ENCODE data around the gene HMG20A. TPM values are rescaled to one million over a fixed set of nuclear protein-coding genes. Genes with fewer than 3 reads are reported as not detected.

The HMG20A gene
- total RNA-seq, 3 donors from 2014 or later, result 35.8 to 48.2 (median 46.4) TPM

- intact Hi-C loops (cut with DNase I; ENCODE audit: low total_unique reads), result no loop called here
- H3K9me3 ChIP-seq, result no peaks in the 10 kb centered on the region
Measured at GRCh38 chr15:77380033-77380432, 40.7 kb upstream of the HMG20A start.

GRCh38 chr15:77384086-77384485 lies 36.6 kb upstream of the HMG20A start:
- DNase-seq (ENCODE audit: low spot score in 2 of 2), result no peak

More at GRCh38 chr15:77380033-77380432, 40.7 kb upstream of the HMG20A start:
- no peak for DNase-seq (ENCODE audit: low spot score in 2 of 2)
- no peak overlapping the region for H3K27ac ChIP-seq
- no peak overlapping the region for H3K4me3 ChIP-seq
- no peaks in the 10 kb centered on the region for H3K36me3 ChIP-seq
- H3K4me1 ChIP-seq, result peaks cover 0 to 8% of the 10 kb centered on the region in 2 donors
- H3K27me3 ChIP-seq, result no peaks in the 10 kb centered on the region
- no peak for TF ChIP-seq POLR2AphosphoS5 (IDR thresholded peaks at IDR 0.05)
- no peak for TF ChIP-seq POLR2A (IDR thresholded peaks at IDR 0.05)
- TF ChIP-seq CTCF (IDR thresholded peaks at IDR 0.05), result no peak

GRCh38 chr15:77384589-77385359 lies 35.9 kb upstream of the HMG20A start:
- Histone ChIP-seq H3K27ac (no peak overlapping the region), H3K27me3 (no peaks in the 10 kb centered on the region), H3K36me3 (no peaks in the 10 kb centered on the region), H3K4me1 (peaks cover 0 to 12% of the 10 kb centered on the region in 2 donors), H3K9me3 (no peaks in the 10 kb centered on the region), H3K4me3 (no peak overlapping the region)
- no peak for DNase-seq (ENCODE audit: low spot score in 2 of 2)
- intact Hi-C loops (cut with DNase I; ENCODE audit: low total_unique reads), result no loop called here
- TF ChIP-seq POLR2A (IDR thresholded peaks at IDR 0.05) (no peak), CTCF (IDR thresholded peaks at IDR 0.05) (no peak), POLR2AphosphoS5 (IDR thresholded peaks at IDR 0.05) (no peak)

More at GRCh38 chr15:77384086-77384485, 36.6 kb upstream of the HMG20A start:
- H3K27ac ChIP-seq, result no peak overlapping the region
- H3K4me1 ChIP-seq, result peaks cover 0 to 12% of the 10 kb centered on the region in 2 donors
- H3K27me3 ChIP-seq, result no peaks in the 10 kb centered on the region
- no peak overlapping the region for H3K4me3 ChIP-seq
- intact Hi-C loops (cut with DNase I; ENCODE audit: low total_unique reads), result no loop called here
- no peaks in the 10 kb centered on the region for H3K9me3 ChIP-seq
- TF ChIP-seq POLR2AphosphoS5 (IDR thresholded peaks at IDR 0.05), result no peak
- no peak for TF ChIP-seq CTCF (IDR thresholded peaks at IDR 0.05)
- no peak for TF ChIP-seq POLR2A (IDR thresholded peaks at IDR 0.05)
- no peaks in the 10 kb centered on the region for H3K36me3 ChIP-seq

- no peak overlapping the region for H3K27ac ChIP-seq
- H3K36me3 ChIP-seq, result no peaks in the 10 kb centered on the region
- H3K4me3 ChIP-seq, result no peak overlapping the region
- no peak for DNase-seq (ENCODE audit: low spot score in 2 of 2)
- no peaks in the 10 kb centered on the region for H3K27me3 ChIP-seq
- TF ChIP-seq CTCF (IDR thresholded peaks at IDR 0.05) (no peak), POLR2AphosphoS5 (IDR thresholded peaks at IDR 0.05) (no peak), POLR2A (IDR thresholded peaks at IDR 0.05) (no peak)
- peaks cover 0 to 12% of the 10 kb centered on the region in 2 donors for H3K4me1 ChIP-seq
- intact Hi-C loops (cut with DNase I; ENCODE audit: low total_unique reads), result no loop called here
- H3K9me3 ChIP-seq, result no peaks in the 10 kb centered on the region
Measured at GRCh38 chr15:77386626-77387025, 34.1 kb upstream of the HMG20A start.

GRCh38 chr15:77387365-77388105 lies 33.2 kb upstream of the HMG20A start:
- TF ChIP-seq POLR2A (IDR thresholded peaks at IDR 0.05), result no peak
- no peak for TF ChIP-seq CTCF (IDR thresholded peaks at IDR 0.05)
- TF ChIP-seq POLR2AphosphoS5 (IDR thresholded peaks at IDR 0.05), result no peak
- Histone ChIP-seq H3K4me1 (peaks cover 0 to 12% of the 10 kb centered on the region in 2 donors), H3K27ac (no peak overlapping the region), H3K9me3 (no peaks in the 10 kb centered on the region), H3K4me3 (no peak overlapping the region), H3K36me3 (no peaks in the 10 kb centered on the region), H3K27me3 (no peaks in the 10 kb centered on the region)
- intact Hi-C loops (cut with DNase I; ENCODE audit: low total_unique reads), result no loop called here
- no peak for DNase-seq (ENCODE audit: low spot score in 2 of 2)
